ENCODE measurements around the gene IRS1. TPM values are rescaled to one million over a fixed set of nuclear protein-coding genes. Genes with fewer than 3 reads are reported as not detected.

Gene IRS1, protein sequence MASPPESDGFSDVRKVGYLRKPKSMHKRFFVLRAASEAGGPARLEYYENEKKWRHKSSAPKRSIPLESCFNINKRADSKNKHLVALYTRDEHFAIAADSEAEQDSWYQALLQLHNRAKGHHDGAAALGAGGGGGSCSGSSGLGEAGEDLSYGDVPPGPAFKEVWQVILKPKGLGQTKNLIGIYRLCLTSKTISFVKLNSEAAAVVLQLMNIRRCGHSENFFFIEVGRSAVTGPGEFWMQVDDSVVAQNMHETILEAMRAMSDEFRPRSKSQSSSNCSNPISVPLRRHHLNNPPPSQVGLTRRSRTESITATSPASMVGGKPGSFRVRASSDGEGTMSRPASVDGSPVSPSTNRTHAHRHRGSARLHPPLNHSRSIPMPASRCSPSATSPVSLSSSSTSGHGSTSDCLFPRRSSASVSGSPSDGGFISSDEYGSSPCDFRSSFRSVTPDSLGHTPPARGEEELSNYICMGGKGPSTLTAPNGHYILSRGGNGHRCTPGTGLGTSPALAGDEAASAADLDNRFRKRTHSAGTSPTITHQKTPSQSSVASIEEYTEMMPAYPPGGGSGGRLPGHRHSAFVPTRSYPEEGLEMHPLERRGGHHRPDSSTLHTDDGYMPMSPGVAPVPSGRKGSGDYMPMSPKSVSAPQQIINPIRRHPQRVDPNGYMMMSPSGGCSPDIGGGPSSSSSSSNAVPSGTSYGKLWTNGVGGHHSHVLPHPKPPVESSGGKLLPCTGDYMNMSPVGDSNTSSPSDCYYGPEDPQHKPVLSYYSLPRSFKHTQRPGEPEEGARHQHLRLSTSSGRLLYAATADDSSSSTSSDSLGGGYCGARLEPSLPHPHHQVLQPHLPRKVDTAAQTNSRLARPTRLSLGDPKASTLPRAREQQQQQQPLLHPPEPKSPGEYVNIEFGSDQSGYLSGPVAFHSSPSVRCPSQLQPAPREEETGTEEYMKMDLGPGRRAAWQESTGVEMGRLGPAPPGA (N-terminal part only)
- total RNA-seq = 10 to 100 TPM; 18.4 to 40.7 (median 28.1) TPM

GRCh38 chr2:226799211-226799975 is at the start of gene IRS1:
IRS1 (minus strand) TSS chr2:226799820; CDS start chr2:226798738, 1,082 bp downstream.
- peak within 1 kb of the TSS; percentile 68 for H3K4me3 ChIP-seq
- 3% methylated on average over 6 of the region's 82 CpGs for WGBS
- peak in 1 of 2 donors; percentile 78 for DNase-seq (ENCODE audit: low spot score in 2 of 2)
- no peaks in the 10 kb centered on the region for H3K27me3 ChIP-seq
- H3K36me3 ChIP-seq = no peaks in the 10 kb centered on the region
- H3K9me3 ChIP-seq = no peaks in the 10 kb centered on the region
- peak within 1 kb of the TSS; percentile 86 for H3K27ac ChIP-seq
- TF ChIP-seq POLR2A (IDR thresholded peaks at IDR 0.05) = no peak
- TF ChIP-seq CTCF (IDR thresholded peaks at IDR 0.05) = peak; percentile 10 to 58
- TF ChIP-seq EP300 (IDR thresholded peaks at IDR 0.05) = no peak
- TF ChIP-seq POLR2AphosphoS5 (IDR thresholded peaks at IDR 0.05) = no peak
- H3K4me1 ChIP-seq = peaks cover 59% of the 10 kb centered on the region

GRCh38 chr2:226849349-226849748 is 49.7 kb upstream of the IRS1 start:
- no peak for DNase-seq (ENCODE audit: low spot score in 2 of 2)
- no peak overlapping the region for H3K4me3 ChIP-seq
- TF ChIP-seq CTCF (IDR thresholded peaks at IDR 0.05) = no peak
- TF ChIP-seq POLR2AphosphoS5 (IDR thresholded peaks at IDR 0.05) = no peak
- TF ChIP-seq EP300 (IDR thresholded peaks at IDR 0.05) = no peak
- TF ChIP-seq POLR2A (IDR thresholded peaks at IDR 0.05) = no peak
- H3K36me3 ChIP-seq = no peaks in the 10 kb centered on the region
- H3K27ac ChIP-seq = no peak overlapping the region
- no peaks in the 10 kb centered on the region for H3K4me1 ChIP-seq
- WGBS = 75% methylated on average over 2 of the region's 2 CpGs
- no peaks in the 10 kb centered on the region for H3K9me3 ChIP-seq
- H3K27me3 ChIP-seq = no peaks in the 10 kb centered on the region

- no peak for DNase-seq (ENCODE audit: low spot score in 2 of 2)
- Histone ChIP-seq H3K4me3 (no peak overlapping the region), H3K27me3 (no peaks in the 10 kb centered on the region), H3K36me3 (no peaks in the 10 kb centered on the region), H3K27ac (no peak overlapping the region), H3K4me1 (no peaks in the 10 kb centered on the region), H3K9me3 (no peaks in the 10 kb centered on the region)
- no peak for TF ChIP-seq CTCF (IDR thresholded peaks at IDR 0.05)
- no peak for TF ChIP-seq EP300 (IDR thresholded peaks at IDR 0.05)
- 85% methylated on average over 2 of the region's 2 CpGs for WGBS
Observed at GRCh38 chr2:226847511-226847910, 47.9 kb upstream of the IRS1 start.

DNA sequence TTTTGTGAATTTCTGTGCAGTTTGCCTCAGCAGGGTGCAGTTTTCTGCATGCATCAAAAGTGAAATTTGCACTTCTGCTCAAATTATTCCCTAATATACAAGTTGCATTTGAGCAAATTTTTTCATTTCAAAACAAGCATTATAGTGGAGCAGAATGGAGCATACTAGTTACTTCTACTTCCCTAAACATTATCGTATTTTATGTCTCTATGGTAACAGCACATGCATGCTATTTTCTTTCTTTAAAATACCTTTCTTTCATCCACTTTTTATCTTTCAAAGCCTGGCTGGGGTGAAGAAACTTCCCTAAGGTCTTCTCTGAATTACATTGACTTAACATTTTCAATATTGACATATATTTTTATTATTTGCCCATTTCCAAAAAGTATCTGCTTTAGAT is 47.5 kb upstream of the IRS1 start:
- Histone ChIP-seq H3K4me1 (no peaks in the 10 kb centered on the region), H3K27ac (no peak overlapping the region), H3K36me3 (no peaks in the 10 kb centered on the region), H3K9me3 (no peaks in the 10 kb centered on the region), H3K4me3 (no peak overlapping the region), H3K27me3 (no peaks in the 10 kb centered on the region)
- no peak for TF ChIP-seq POLR2A (IDR thresholded peaks at IDR 0.05)
- no peak for TF ChIP-seq EP300 (IDR thresholded peaks at IDR 0.05)
- no peak for TF ChIP-seq POLR2AphosphoS5 (IDR thresholded peaks at IDR 0.05)
- no peak for TF ChIP-seq CTCF (IDR thresholded peaks at IDR 0.05)
- DNase-seq (ENCODE audit: low spot score in 2 of 2) = no peak
- 77% methylated on average over 1 of the region's 1 CpG for WGBS
